PFSK-1 (cell line): Measurements from ENCODE around the gene PTTG1IP.

Experiments
- FOXP2 ChIP-seq: optimal IDR thresholded peaks from 2 replicates; pipeline ENCODE3; 2011; ENCODE audit warnings: borderline replicate concordance, control low read depth, inconsistent platforms; ENCODE audit not compliant: insufficient read depth; ENCODE audit errors: extremely low read length, extremely low read depth
- POLR2AphosphoS5 ChIP-seq: IDR thresholded peaks from 2 replicates; pipeline ENCODE4 v1.6.1; 2012; ENCODE audit warnings: low read depth, mild to moderate bottlenecking, control low read depth, low read length, moderate library complexity
- SIN3A ChIP-seq: IDR thresholded peaks from 2 replicates; pipeline ENCODE4 v1.6.1; 2012; ENCODE audit warnings: mild to moderate bottlenecking, low read length, moderate library complexity, borderline replicate concordance; ENCODE audit not compliant: insufficient read depth
- TAF1 ChIP-seq: IDR thresholded peaks from 2 replicates; pipeline ENCODE4 v1.6.1; 2012; ENCODE audit warnings: low read length, control low read depth, borderline replicate concordance; ENCODE audit not compliant: insufficient read depth
- TF ChIP-seq, protein P1 (sequence below), 2 experiments: IDR thresholded peaks; 2 replicates each; pipeline versions ENCODE4 v1.6.1 to v1.8.0; 2011 to 2012; ENCODE audit warnings: low read depth in 2 of 2, low read length in 2 of 2, control low read depth in 1 of 2, inconsistent platforms in 1 of 2, mild to moderate bottlenecking in 1 of 2, moderate library complexity in 1 of 2; ENCODE audit not compliant: insufficient read depth in 1 of 2

Gene PTTG1IP

DNA sequence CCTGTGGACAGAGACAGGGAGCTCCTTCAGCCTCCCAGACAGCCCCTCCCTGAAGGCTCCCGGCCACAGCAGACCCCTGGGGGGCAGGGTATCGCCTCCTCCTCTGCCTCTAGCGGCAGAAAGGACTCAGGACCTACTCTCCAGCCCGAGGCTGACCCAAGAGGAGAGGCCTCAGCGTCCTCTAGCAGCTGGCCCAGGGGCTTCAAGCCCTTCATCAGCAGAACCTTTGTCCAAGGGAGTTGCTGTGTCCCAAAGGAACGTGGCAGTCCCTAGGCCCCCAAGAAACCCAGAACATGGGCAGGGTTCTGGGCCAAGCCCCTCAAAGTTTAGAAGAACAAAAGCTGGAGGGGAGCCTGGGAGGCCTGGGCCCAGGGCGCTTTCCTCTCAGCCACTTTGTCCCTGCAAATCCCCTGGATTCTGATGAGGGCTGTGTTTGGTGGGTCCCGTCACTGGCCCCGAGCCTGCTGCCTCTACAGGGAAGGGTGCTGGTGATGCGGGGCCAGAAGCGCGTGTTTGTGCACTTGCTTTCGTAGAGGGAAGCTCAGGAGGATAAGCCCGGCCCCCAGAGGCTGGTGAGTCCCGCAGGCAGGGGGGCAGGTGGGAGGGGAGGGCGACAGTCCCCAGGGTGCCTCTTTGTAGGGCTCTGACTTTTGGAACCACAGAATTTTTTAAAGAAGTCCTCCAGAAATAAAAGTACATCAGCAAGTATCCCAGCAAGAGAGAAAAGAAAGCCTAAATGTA, 33.9 kb upstream of the PTTG1IP start:
- no peak for TF ChIP-seq TAF1
- no peak for TF ChIP-seq POLR2AphosphoS5
- no peak for TF ChIP-seq FOXP2
- TF ChIP-seq, protein P1, sequence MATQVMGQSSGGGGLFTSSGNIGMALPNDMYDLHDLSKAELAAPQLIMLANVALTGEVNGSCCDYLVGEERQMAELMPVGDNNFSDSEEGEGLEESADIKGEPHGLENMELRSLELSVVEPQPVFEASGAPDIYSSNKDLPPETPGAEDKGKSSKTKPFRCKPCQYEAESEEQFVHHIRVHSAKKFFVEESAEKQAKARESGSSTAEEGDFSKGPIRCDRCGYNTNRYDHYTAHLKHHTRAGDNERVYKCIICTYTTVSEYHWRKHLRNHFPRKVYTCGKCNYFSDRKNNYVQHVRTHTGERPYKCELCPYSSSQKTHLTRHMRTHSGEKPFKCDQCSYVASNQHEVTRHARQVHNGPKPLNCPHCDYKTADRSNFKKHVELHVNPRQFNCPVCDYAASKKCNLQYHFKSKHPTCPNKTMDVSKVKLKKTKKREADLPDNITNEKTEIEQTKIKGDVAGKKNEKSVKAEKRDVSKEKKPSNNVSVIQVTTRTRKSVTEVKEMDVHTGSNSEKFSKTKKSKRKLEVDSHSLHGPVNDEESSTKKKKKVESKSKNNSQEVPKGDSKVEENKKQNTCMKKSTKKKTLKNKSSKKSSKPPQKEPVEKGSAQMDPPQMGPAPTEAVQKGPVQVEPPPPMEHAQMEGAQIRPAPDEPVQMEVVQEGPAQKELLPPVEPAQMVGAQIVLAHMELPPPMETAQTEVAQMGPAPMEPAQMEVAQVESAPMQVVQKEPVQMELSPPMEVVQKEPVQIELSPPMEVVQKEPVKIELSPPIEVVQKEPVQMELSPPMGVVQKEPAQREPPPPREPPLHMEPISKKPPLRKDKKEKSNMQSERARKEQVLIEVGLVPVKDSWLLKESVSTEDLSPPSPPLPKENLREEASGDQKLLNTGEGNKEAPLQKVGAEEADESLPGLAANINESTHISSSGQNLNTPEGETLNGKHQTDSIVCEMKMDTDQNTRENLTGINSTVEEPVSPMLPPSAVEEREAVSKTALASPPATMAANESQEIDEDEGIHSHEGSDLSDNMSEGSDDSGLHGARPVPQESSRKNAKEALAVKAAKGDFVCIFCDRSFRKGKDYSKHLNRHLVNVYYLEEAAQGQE (IDR thresholded peaks at IDR 0.05; ENCODE audit: insufficient read depth in 1 of 2, low read depth in 2 of 2, low read length in 2 of 2): no peak
- TF ChIP-seq SIN3A: no peak

DNA sequence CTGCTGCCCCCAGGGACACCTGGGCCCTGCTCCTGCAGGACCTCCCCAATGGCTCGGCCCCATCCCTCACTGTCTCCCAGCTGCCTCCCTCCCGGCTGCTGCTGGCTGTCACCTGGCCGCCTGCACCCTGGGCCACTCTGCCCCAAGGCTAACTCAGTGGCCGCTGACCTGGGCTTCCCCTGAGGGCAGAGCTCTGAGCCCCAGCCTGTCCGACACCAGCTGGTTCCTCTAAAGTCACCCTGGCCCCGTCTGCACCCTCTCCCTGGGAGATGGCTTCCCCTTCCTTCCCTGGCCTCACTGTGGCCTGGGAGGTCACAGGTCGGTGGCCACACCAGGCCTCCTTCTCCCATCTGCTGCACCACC, 32.2 kb upstream of the PTTG1IP start:
- TF ChIP-seq, protein P1 (IDR thresholded peaks at IDR 0.05; ENCODE audit: insufficient read depth in 1 of 2, low read depth in 2 of 2, low read length in 2 of 2): no peak
- TF ChIP-seq TAF1 (no peak), FOXP2 (no peak), POLR2AphosphoS5 (no peak), SIN3A (no peak)

- TF ChIP-seq FOXP2 (no peak), POLR2AphosphoS5 (no peak), SIN3A (no peak), TAF1 (no peak)
- TF ChIP-seq, protein P1 (IDR thresholded peaks at IDR 0.05; ENCODE audit: insufficient read depth in 1 of 2, low read depth in 2 of 2, low read length in 2 of 2): no peak
Observed at GRCh38 chr21:44905016-44905727, 31.7 kb upstream of the PTTG1IP start.

GRCh38 chr21:44904141-44904923, 30.8 kb upstream of the PTTG1IP start:
- no peak for TF ChIP-seq POLR2AphosphoS5
- TF ChIP-seq, protein P1 (IDR thresholded peaks at IDR 0.05; ENCODE audit: insufficient read depth in 1 of 2, low read depth in 2 of 2, low read length in 2 of 2): no peak
- TF ChIP-seq TAF1: no peak
- TF ChIP-seq SIN3A: no peak
- no peak for TF ChIP-seq FOXP2
